ENCODE data around the gene CLDN14.

Gene CLDN14

GRCh38 chr21:36487641-36488307 is 7.9 kb upstream of the CLDN14 start:
- Histone ChIP-seq H3K27me3 (replicated peaks; ENCODE audit: control insufficient read depth, insufficient read depth, low read length) (no peaks in the 10 kb centered on the region), H3K36me3 (ENCODE audit: control insufficient read depth, insufficient read depth, low read length) (no peaks in the 10 kb centered on the region), H3K4me3 (replicated peaks; ENCODE audit: low read depth, low read length) (no peak overlapping the region)
- no peak for DNase-seq (ENCODE audit: extremely low read depth, insufficient read length)
- TF ChIP-seq, protein P1, sequence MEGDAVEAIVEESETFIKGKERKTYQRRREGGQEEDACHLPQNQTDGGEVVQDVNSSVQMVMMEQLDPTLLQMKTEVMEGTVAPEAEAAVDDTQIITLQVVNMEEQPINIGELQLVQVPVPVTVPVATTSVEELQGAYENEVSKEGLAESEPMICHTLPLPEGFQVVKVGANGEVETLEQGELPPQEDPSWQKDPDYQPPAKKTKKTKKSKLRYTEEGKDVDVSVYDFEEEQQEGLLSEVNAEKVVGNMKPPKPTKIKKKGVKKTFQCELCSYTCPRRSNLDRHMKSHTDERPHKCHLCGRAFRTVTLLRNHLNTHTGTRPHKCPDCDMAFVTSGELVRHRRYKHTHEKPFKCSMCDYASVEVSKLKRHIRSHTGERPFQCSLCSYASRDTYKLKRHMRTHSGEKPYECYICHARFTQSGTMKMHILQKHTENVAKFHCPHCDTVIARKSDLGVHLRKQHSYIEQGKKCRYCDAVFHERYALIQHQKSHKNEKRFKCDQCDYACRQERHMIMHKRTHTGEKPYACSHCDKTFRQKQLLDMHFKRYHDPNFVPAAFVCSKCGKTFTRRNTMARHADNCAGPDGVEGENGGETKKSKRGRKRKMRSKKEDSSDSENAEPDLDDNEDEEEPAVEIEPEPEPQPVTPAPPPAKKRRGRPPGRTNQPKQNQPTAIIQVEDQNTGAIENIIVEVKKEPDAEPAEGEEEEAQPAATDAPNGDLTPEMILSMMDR (IDR thresholded peaks at IDR 0.05; ENCODE audit: insufficient read depth, low read length, poor library complexity, severe bottlenecking): no peak

- no peak for DNase-seq (ENCODE audit: extremely low read depth, insufficient read length)
- Histone ChIP-seq H3K4me3 (replicated peaks; ENCODE audit: low read depth, low read length) (no peak overlapping the region), H3K27me3 (replicated peaks; ENCODE audit: control insufficient read depth, insufficient read depth, low read length) (no peaks in the 10 kb centered on the region), H3K36me3 (ENCODE audit: control insufficient read depth, insufficient read depth, low read length) (no peaks in the 10 kb centered on the region)
- TF ChIP-seq, protein P1 (IDR thresholded peaks at IDR 0.05; ENCODE audit: insufficient read depth, low read length, poor library complexity, severe bottlenecking): no peak
Measured at GRCh38 chr21:36486246-36486645, 6.3 kb upstream of the CLDN14 start.

- H3K4me3 ChIP-seq (replicated peaks; ENCODE audit: low read depth, low read length): no peak overlapping the region
- no peak for DNase-seq (ENCODE audit: extremely low read depth, insufficient read length)
- no peaks in the 10 kb centered on the region for H3K27me3 ChIP-seq (replicated peaks; ENCODE audit: control insufficient read depth, insufficient read depth, low read length)
- TF ChIP-seq, protein P1 (IDR thresholded peaks at IDR 0.05; ENCODE audit: insufficient read depth, low read length, poor library complexity, severe bottlenecking): no peak
- no peaks in the 10 kb centered on the region for H3K36me3 ChIP-seq (ENCODE audit: control insufficient read depth, insufficient read depth, low read length)
Measured at GRCh38 chr21:36485476-36485875, 5.6 kb upstream of the CLDN14 start.

GRCh38 chr21:36483095-36483494 is 3.2 kb upstream of the CLDN14 start:
- no peak overlapping the region for H3K4me3 ChIP-seq (replicated peaks; ENCODE audit: low read depth, low read length)
- H3K36me3 ChIP-seq (ENCODE audit: control insufficient read depth, insufficient read depth, low read length): no peaks in the 10 kb centered on the region
- TF ChIP-seq, protein P1 (IDR thresholded peaks at IDR 0.05; ENCODE audit: insufficient read depth, low read length, poor library complexity, severe bottlenecking): no peak
- no peak for DNase-seq (ENCODE audit: extremely low read depth, insufficient read length)
- H3K27me3 ChIP-seq (replicated peaks; ENCODE audit: control insufficient read depth, insufficient read depth, low read length): no peaks in the 10 kb centered on the region

GRCh38 chr21:36482673-36483072 is 2.8 kb upstream of the CLDN14 start:
- H3K36me3 ChIP-seq (ENCODE audit: control insufficient read depth, insufficient read depth, low read length): no peaks in the 10 kb centered on the region
- TF ChIP-seq, protein P1 (IDR thresholded peaks at IDR 0.05; ENCODE audit: insufficient read depth, low read length, poor library complexity, severe bottlenecking): no peak
- no peak overlapping the region for H3K4me3 ChIP-seq (replicated peaks; ENCODE audit: low read depth, low read length)
- no peaks in the 10 kb centered on the region for H3K27me3 ChIP-seq (replicated peaks; ENCODE audit: control insufficient read depth, insufficient read depth, low read length)
- no peak for DNase-seq (ENCODE audit: extremely low read depth, insufficient read length)

GRCh38 chr21:36482181-36482580 is 2.3 kb upstream of the CLDN14 start:
- Histone ChIP-seq H3K4me3 (replicated peaks; ENCODE audit: low read depth, low read length) (no peak overlapping the region), H3K36me3 (ENCODE audit: control insufficient read depth, insufficient read depth, low read length) (no peaks in the 10 kb centered on the region), H3K27me3 (replicated peaks; ENCODE audit: control insufficient read depth, insufficient read depth, low read length) (no peaks in the 10 kb centered on the region)
- TF ChIP-seq, protein P1 (IDR thresholded peaks at IDR 0.05; ENCODE audit: insufficient read depth, low read length, poor library complexity, severe bottlenecking): no peak
- DNase-seq (ENCODE audit: extremely low read depth, insufficient read length): no peak
